Endothelial cell of umbilical vein (primary cell): ENCODE results near the gene BCL2. TPM values are rescaled to one million over a fixed set of nuclear protein-coding genes. Genes with fewer than 3 reads are reported as not detected.

Experiments
- BruUV-seq: library from RNA; stranded (reverse); fragments of 400-500 nt; replicated peaks from 2 replicates; lab custom pipeline; 2021; lab: Mats Ljungman, UMichigan
- CTCF ChIA-PET: fragments of 300-600, 350-600 bp; sonication (Branson Sonifier 250); formaldehyde crosslinking; loops from one replicate; lab custom pipeline; 2021; ENCODE audit warnings: antibody characterized with exemption, inconsistent platforms; lab: Charles Lee
- POLR2A ChIA-PET: fragments of 300-600, 350-600 bp; sonication (Branson Sonifier 250); formaldehyde crosslinking; loops from one replicate; lab custom pipeline; 2021; ENCODE audit warnings: antibody characterized with exemption, inconsistent platforms; lab: Charles Lee
- DNase-seq: peaks from one replicate; pipeline ENCODE4 v3.0.0-alpha.2; 2011; ENCODE audit warnings: low read depth, low spot score
- FAIRE-seq: peaks from 2 replicates; lab custom pipeline; 2011; peaks lifted over from hg19 to GRCh38; lab: Jason Lieb, UNC
- H2AFZ ChIP-seq: 2 replicates; pipeline ENCODE4 v1.6.0; 2012; ENCODE audit warnings: low read depth, low read length, control low read depth, inconsistent platforms
- H3K27ac ChIP-seq: 2 replicates; pipeline ENCODE4 v1.5.1; 2011; ENCODE audit warnings: low read depth, mild to moderate bottlenecking, control low read depth, low read length, moderate library complexity; ENCODE audit not compliant: insufficient read depth
- H3K27me3 ChIP-seq, 2 experiments: 2 replicates each; pipeline versions ENCODE4 v1.6.0 to v1.6.1; 2011; ENCODE audit warnings: low read length in 2 of 2, mixed read lengths in 1 of 2; ENCODE audit not compliant: control insufficient read depth in 2 of 2, insufficient read depth in 2 of 2
- H3K36me3 ChIP-seq, 2 experiments: 2 replicates in 1 of 2; 3 replicates in 1 of 2; pipeline ENCODE4 v1.5.1; 2011; ENCODE audit warnings: low read length in 2 of 2, mild to moderate bottlenecking in 1 of 2, moderate library complexity in 1 of 2; ENCODE audit not compliant: control insufficient read depth in 2 of 2, insufficient read depth in 2 of 2; ENCODE audit errors: extremely low read depth in 1 of 2
- H3K4me1 ChIP-seq: 3 replicates; pipeline ENCODE4 v1.5.1; 2011; ENCODE audit warnings: mild to moderate bottlenecking, low read length; ENCODE audit not compliant: control insufficient read depth, insufficient read depth; ENCODE audit errors: extremely low read depth
- H3K4me2 ChIP-seq: 2 replicates; pipeline ENCODE4 v1.6.1; 2011; ENCODE audit warnings: low read length, control low read depth, mixed read lengths; ENCODE audit not compliant: insufficient read depth
- H3K4me3 ChIP-seq, 3 experiments: fragments of 200-600 bp in 1 of 3; sonication (generic), shearing (Covaris generic) in 1 of 3; replicated peaks in 1 of 3; 2 replicates each; pipeline ENCODE4 v1.5.1; 2011 to 2016; ENCODE audit warnings: control low read depth in 3 of 3, low read length in 3 of 3, mild to moderate bottlenecking in 2 of 3, inconsistent platforms in 1 of 3, low read depth in 1 of 3, moderate library complexity in 1 of 3; ENCODE audit not compliant: insufficient read depth in 1 of 3
- H3K79me2 ChIP-seq: 2 replicates; pipeline ENCODE4 v1.6.0; 2012; ENCODE audit warnings: low read length, inconsistent platforms; ENCODE audit not compliant: control insufficient read depth, insufficient read depth
- H3K9ac ChIP-seq: replicated peaks from 2 replicates; pipeline ENCODE3; 2011; ENCODE audit warnings: low read length, control low read depth; ENCODE audit not compliant: insufficient read depth; ENCODE audit errors: extremely low read depth
- H3K9me1 ChIP-seq: replicated peaks from 3 replicates; pipeline ENCODE4 v1.6.0; 2011; ENCODE audit warnings: mild to moderate bottlenecking, low read length; ENCODE audit not compliant: control insufficient read depth, insufficient read depth; ENCODE audit errors: extremely low read depth
- H3K9me3 ChIP-seq: replicated peaks from 2 replicates; pipeline ENCODE4 v1.5.1; 2012; ENCODE audit warnings: low read length, inconsistent platforms; ENCODE audit not compliant: control insufficient read depth, insufficient read depth
- H4K20me1 ChIP-seq: replicated peaks from 2 replicates; pipeline ENCODE3; 2011; ENCODE audit warnings: mild to moderate bottlenecking, low read length; ENCODE audit not compliant: control insufficient read depth, insufficient read depth; ENCODE audit errors: extremely low read depth
- EZH2 ChIP-seq: IDR thresholded peaks from 2 replicates; pipeline ENCODE4 v1.6.1; 2012; ENCODE audit warnings: borderline replicate concordance, low read depth, mild to moderate bottlenecking, moderate library complexity, low read length, inconsistent platforms; ENCODE audit not compliant: severe bottlenecking
- FOS ChIP-seq: IDR thresholded peaks from 2 replicates; pipeline ENCODE4 v1.6.1; 2011; ENCODE audit warnings: mild to moderate bottlenecking, low read length, moderate library complexity, borderline replicate concordance; ENCODE audit not compliant: insufficient read depth
- GATA2 ChIP-seq: IDR thresholded peaks from 2 replicates; pipeline ENCODE4 v1.7.0; 2011; ENCODE audit warnings: low read depth, mild to moderate bottlenecking, moderate library complexity, mixed read lengths, low read length; ENCODE audit not compliant: insufficient read length, insufficient read depth
- JUN ChIP-seq: IDR thresholded peaks from 2 replicates; pipeline ENCODE4 v1.6.1; 2011; ENCODE audit warnings: borderline replicate concordance, low read depth; ENCODE audit not compliant: insufficient read length, insufficient read depth
- POLR2A ChIP-seq: IDR thresholded peaks from 2 replicates; pipeline ENCODE4 v1.6.1; 2012; ENCODE audit warnings: low read depth, mild to moderate bottlenecking, control low read depth, low read length
- POLR2AphosphoS5 ChIP-seq: IDR thresholded peaks from 2 replicates; pipeline ENCODE4 v1.6.1; 2012; ENCODE audit warnings: low read depth, mild to moderate bottlenecking, control low read depth, low read length, moderate library complexity; ENCODE audit not compliant: insufficient read depth
- dilution Hi-C: fragments of 300-500 bp; cut with MboI; formaldehyde crosslinking; loops from one replicate; pipeline ENCODE4 v1.15.0; 2019; ENCODE audit warnings: low sequenced_read_pairs; ENCODE audit not compliant: extremely low pct_ligation_motif_present
- intact Hi-C: fragments of 100-400 bp; cut with micrococcal nuclease; formaldehyde crosslinking; loops from one replicate; pipeline ENCODE4 v1.10.0; 2022
- polyA plus RNA-seq, 4 experiments: library from polyadenylated mRNA; depleted of rRNA in 3 of 4; stranded (reverse) in 3 of 4; unstranded in 1 of 4; fragments of >200 nt; gene quantifications; 2 replicates each; pipeline versions ENCODE4 v1.2.1 to v1.2.3, GENCODE V29; 2011 to 2012; ENCODE audit warnings: missing spikeins in 1 of 4
- total RNA-seq: library from RNA; stranded (reverse); gene quantifications from 2 replicates; pipeline ENCODE4 v1.2.3, GENCODE V29; 2021
- TF ChIP-seq, protein P1 (sequence below), 2 donors: IDR thresholded peaks; 1 replicate in 1 of 2; 2 replicates in 1 of 2; pipeline ENCODE4 v1.5.1; 2011; ENCODE audit warnings: low read length in 2 of 2, mild to moderate bottlenecking in 2 of 2, moderate library complexity in 2 of 2, control low read depth in 1 of 2, inconsistent platforms in 1 of 2, low read depth in 1 of 2; ENCODE audit not compliant: insufficient read depth in 1 of 2; ENCODE audit errors: extremely low read depth in 1 of 2
- TF ChIP-seq, protein P2 (sequence below): IDR thresholded peaks from 2 replicates; pipeline ENCODE4 v1.6.1; 2011; ENCODE audit not compliant: insufficient read depth, insufficient read length

Gene BCL2
- total and polyA plus RNA-seq, 2 donors (not counting 3 experiments of a cell fraction or from before 2014, with no cell fraction given) = 0.35 to 5.0 TPM

GRCh38 chr18:63151539-63151938 lies 168.0 kb downstream of the BCL2 start:
- no peak for FAIRE-seq
- TF ChIP-seq POLR2AphosphoS5 (no peak), EZH2 (no peak), GATA2 (no peak), POLR2A (no peak), FOS (no peak), JUN (no peak)
- TF ChIP-seq, protein P1, sequence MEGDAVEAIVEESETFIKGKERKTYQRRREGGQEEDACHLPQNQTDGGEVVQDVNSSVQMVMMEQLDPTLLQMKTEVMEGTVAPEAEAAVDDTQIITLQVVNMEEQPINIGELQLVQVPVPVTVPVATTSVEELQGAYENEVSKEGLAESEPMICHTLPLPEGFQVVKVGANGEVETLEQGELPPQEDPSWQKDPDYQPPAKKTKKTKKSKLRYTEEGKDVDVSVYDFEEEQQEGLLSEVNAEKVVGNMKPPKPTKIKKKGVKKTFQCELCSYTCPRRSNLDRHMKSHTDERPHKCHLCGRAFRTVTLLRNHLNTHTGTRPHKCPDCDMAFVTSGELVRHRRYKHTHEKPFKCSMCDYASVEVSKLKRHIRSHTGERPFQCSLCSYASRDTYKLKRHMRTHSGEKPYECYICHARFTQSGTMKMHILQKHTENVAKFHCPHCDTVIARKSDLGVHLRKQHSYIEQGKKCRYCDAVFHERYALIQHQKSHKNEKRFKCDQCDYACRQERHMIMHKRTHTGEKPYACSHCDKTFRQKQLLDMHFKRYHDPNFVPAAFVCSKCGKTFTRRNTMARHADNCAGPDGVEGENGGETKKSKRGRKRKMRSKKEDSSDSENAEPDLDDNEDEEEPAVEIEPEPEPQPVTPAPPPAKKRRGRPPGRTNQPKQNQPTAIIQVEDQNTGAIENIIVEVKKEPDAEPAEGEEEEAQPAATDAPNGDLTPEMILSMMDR (IDR thresholded peaks at IDR 0.05; ENCODE audit: extremely low read depth in 1 of 2, insufficient read depth in 1 of 2, low read depth in 1 of 2, low read length in 2 of 2) = no peak
- TF ChIP-seq, protein P2, sequence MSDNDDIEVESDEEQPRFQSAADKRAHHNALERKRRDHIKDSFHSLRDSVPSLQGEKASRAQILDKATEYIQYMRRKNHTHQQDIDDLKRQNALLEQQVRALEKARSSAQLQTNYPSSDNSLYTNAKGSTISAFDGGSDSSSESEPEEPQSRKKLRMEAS = no peak

More at GRCh38 chr18:63151539-63151938, 168.0 kb downstream of the BCL2 start:
- POLR2A ChIA-PET = no interaction called here
- Histone ChIP-seq H3K4me3 (no peak overlapping the region), H3K9me1 (no peaks in the 10 kb centered on the region), H3K4me1 (no peaks in the 10 kb centered on the region), H3K79me2 (no peaks in the 10 kb centered on the region), H4K20me1 (no peaks in the 10 kb centered on the region), H3K9me3 (no peaks in the 10 kb centered on the region), H3K9ac (no peak overlapping the region), H2AFZ (no peak overlapping the region), H3K27ac (no peak overlapping the region), H3K4me2 (no peak overlapping the region), H3K36me3 (no peaks in the 10 kb centered on the region), H3K27me3 (peaks cover 14 to 19% of the 10 kb centered on the region in 2 experiments)
- dilution Hi-C loops = no loop called here
- no TSS peak for BruUV-seq
- CTCF ChIA-PET = interaction anchor here (1.4 to 6.4 kb wide), 2 partner anchors 10 to 21 kb away, joined by 3 to 63 read pairs; no protein-coding TSS in a partner anchor
- no peak for DNase-seq
- intact Hi-C loops = no loop called here
